Pons (tissue), 1 donor: Measurements from ENCODE around the gene LCE7A.

ENCODE experiments used
- DNase-seq: peaks from one replicate; pipeline ENCODE4 v3.0.0-alpha.2; 2016; ENCODE audit warnings: low spot score

LCE7A gene

GRCh38 chr1:152880316-152880715, 20.5 kb downstream of the LCE7A start:
- DNase-seq, result no peak

DNA sequence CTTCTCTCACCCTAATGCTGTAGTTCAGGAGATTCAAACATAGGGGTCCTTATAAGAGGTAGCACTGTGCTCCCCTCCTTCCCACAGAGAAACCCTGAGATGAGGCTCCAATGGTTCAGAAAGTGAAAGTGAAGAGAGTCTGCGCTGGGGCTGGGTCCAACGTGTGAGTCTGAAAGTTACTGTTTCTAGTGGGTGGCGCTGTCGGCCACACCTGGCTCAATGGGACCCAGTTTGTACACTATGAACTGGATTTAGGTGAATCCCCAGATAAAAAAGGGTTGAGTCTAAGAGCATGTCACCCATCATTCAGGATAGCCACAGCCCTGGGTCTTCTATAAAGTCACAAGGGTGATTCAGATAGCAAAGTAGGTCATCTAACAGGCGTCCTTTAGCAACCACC, 21.1 kb downstream of the LCE7A start:
- DNase-seq, result no peak

DNA sequence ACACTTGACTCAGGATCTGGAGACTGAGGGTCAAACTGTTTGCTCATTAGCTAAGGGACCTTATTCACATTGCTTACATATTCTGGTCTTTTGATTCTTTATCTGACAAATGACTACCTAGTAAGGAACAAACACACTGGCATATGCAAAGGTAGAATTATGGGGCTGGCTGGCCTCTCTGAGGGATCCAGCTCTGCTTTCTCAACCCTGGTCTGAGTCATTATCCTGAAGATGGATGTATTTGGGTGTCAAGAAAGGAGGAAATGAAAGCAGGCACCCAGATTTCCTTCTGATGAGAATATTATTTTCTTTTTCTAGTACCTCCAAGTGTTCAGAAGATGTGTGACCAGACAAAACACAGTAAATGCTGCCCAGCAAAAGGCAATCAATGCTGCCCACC, 24.3 kb downstream of the LCE7A start:
- no peak for DNase-seq

DNA sequence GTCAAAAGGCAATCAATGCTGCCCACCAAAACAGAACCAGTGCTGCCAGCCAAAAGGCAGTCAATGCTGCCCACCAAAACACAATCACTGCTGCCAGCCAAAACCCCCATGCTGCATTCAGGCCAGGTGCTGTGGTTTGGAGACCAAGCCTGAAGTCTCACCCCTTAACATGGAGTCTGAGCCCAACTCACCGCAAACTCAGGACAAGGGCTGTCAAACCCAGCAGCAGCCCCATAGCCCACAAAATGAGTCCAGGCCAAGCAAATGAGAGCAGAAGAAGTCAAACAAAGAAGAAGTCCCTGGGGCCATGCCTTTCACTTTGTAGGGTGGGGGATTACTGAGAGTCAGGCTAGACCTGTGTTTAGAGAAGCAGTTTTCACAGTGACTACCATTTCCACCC, 24.7 kb downstream of the LCE7A start:
- no peak for DNase-seq

DNA sequence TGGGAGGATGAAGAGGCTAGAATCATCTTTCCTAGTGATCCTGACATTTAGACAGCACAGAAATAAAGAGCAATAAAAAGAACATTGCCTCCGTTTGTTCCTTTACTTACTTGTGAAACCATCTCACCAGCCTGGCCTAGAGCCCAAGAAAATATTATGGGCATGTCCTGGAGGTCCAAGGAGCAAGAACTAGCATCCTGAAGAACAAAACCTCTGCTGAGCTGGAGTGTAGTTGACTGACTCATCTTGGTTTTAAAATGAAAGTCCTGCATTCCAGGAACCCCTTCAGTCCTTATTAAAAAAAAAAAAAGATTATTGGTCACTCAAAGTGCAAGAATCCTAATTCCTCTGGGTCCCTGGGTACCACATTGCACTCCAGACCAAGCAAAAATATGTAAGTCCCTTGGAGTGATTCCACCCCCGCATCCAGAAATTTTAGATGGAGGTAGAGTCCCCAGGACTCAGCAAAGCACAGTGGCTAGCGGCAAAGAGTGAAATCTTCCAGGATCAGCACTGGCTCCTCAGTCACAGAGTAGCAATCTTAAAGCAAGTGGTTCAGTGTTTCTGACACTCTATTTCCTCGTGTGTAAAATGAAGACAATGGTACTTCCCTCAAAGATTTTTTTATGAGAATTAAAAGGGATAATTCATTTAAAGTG, 25.3 kb downstream of the LCE7A start:
- DNase-seq, result no peak

- no peak for DNase-seq
Measured at GRCh38 chr1:152886085-152886484, 26.3 kb downstream of the LCE7A start.

GRCh38 chr1:152886758-152887409, 27.1 kb downstream of the LCE7A start:
- no peak for DNase-seq

GRCh38 chr1:152888126-152888525, 28.3 kb downstream of the LCE7A start:
- DNase-seq, result no peak

DNA sequence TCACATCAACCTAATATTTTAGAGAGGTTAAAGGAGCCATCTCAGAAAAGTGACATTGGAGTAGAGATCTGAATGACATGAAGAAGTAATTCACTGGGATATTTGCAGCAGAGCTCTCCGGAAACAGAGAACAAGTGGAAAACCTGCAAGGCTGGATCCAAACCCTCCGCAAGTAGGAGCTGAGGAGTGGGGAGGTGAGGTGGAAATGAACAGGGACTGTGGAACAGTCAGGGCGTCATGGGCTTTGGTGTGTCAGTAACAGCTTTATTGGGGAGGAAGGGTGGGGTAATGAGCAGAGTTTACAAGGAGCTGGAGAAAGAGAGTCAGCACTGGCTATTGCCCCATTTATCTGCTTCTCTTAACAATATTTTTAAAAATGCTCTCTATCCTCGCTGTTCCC, 39.2 kb downstream of the LCE7A start:
- DNase-seq, result no peak

DNA sequence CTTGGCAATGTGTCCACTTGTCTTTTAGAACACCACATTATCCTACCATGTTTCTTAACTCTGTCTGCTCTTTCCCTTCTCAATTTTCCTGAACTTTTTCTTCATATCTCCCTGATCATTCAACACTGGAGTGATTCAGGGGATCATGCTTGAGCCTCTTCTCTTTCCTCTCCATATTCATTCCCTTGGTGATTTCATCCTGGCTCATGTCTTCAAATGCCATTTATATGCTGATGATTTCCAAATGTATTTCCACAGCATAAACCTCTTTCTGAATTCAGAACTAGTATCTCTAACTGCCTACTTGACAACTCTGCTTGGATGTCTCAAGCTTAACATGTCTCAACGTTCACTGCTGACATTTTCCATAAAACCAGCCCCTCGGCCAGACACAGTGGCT, 40.1 kb downstream of the LCE7A start:
- DNase-seq, result no peak

- DNase-seq, result no peak
Measured at GRCh38 chr1:152901631-152902030, 41.8 kb downstream of the LCE7A start.

DNA sequence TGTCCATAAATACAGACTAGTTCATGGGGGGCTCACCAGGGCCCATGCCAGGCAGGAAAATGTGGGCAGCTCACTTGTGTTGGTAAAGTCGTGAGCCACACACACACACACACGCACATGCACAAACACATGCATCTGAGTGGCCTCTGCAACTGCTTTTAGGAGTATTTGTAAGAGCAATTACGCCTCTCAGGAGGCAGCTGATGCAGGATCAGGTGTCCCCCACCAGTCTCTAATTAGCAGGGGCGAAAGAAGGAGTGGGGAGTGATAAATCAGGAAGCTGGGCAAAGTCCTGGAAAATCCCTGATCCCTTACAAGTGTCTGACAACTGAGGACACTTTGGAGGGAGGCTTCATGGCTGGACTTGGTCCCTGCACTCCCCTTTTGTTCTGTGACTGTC, 42.8 kb downstream of the LCE7A start:
- DNase-seq, result no peak

- DNase-seq, result no peak
Measured at GRCh38 chr1:152904688-152905440, 45.1 kb downstream of the LCE7A start.

DNA sequence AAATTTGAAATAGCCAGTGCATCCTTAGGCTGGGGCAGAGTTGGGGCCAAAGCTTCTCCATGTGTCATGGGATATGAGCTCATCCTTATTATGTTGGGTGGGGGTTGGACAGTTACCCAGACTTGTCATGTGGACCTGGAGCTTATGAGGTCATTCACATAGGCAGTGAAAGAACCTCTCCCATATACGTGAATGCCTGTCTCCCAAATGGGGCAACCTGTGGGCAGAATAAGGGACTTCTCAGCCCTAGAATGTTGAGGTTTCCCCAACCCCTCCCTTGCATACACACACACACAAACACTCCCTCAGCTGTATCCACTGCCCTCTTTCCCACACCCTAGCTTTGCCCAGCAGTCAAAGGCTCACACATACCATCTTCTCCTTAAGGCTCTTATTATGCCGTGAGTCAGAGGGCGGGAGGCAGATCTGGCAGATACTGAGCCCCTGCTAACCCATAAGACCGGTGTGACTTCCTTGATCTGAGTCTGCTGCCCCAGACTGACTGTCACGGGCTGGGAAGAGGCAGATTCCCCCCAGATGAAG, 46.3 kb downstream of the LCE7A start:
- no peak for DNase-seq

DNA sequence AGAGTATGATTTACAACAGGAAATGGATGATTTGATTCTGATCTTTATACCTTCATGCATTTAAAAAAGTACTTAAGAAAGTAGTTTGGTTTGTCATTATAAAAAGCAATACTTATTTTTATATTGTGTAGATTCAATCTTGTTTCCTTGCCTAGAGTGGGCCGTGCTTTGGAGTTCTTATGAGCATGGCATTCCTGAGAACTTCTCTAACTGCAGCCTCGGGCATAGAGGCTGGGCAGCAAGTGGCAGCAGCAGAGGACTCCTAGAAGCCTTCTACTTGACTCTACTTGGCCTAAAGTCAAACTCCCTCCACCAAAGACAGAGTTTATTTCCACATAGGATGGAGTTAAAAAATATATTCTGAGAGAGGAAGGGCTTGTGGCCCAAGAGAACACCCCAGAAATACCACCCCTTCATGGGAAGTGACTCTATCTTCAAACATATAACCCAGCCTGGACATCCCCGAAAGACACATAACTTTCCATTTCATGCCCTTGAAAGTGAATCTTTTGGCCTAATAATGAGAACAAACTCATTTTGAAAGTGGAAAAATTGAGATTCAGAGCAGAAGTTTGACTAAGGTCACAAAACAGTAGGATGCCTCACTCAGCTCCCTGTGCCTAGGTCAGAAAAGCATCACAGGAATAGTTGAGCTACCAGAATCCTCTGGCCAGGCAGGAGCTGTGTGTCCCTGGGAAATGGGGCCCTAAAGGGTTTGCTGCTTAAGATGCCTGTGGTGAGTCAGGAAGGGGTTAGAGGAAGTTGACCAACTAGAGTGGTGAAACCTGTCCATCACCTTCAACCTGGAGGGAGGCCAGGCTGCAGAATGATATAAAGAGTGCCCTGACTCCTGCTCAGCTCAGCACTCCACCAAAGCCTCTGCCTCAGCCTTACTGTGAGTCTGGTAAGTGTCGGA, 48.1 kb downstream of the LCE7A start, which contains the start of gene IVL:
IVL (plus strand) TSS at position 861 of the 916 bp plus-strand sequence. CDS start 1,252 bp downstream, outside the sequence.
- DNase-seq, result no peak

- no peak for DNase-seq
Measured at GRCh38 chr1:152909206-152909605, 49.4 kb downstream of the LCE7A start.
